Measurements from ENCODE around the gene TMEM87B.

DNA sequence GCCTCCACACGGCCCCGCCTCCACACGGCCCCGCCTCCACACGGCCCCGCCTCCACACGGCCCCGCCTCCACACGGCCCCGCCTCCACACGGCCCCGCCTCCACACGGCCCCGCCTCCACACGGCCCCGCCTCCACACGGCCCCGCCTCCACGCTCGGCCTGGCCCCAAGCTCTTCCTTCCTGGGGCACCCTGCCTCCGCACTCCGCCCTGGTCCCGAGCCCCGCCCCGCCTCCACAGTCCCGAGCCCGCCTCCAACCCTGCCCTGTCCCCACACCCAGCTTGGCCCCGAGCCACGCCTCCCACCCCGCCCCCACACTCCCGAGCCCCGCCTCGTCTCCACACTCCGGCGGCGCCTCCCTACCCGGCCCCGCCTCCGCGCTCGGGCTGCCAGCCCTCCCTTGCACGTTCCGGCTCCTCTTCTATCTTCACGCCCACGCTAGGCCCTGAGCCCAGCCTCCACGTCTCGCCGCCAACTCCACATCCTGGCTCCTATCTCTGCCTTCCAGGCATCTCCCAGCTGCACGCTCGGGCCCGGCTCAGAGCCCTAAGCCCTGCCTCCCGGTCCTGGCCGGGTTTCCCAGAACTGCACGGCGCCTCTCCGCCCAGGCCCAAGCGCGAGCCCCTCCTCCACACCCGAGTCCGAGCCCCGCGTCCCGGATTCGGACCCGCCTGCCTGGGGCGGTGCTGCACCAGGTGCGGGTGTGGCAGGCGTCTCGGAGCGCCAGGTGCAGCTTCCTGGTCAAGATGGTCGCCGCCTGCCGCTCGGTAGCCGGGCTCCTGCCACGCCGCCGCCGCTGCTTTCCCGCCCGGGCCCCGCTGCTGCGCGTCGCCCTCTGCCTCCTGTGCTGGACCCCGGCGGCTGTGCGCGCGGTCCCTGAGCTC lies at the start of gene TMEM87B:
- TF ChIP-seq, protein P1, sequence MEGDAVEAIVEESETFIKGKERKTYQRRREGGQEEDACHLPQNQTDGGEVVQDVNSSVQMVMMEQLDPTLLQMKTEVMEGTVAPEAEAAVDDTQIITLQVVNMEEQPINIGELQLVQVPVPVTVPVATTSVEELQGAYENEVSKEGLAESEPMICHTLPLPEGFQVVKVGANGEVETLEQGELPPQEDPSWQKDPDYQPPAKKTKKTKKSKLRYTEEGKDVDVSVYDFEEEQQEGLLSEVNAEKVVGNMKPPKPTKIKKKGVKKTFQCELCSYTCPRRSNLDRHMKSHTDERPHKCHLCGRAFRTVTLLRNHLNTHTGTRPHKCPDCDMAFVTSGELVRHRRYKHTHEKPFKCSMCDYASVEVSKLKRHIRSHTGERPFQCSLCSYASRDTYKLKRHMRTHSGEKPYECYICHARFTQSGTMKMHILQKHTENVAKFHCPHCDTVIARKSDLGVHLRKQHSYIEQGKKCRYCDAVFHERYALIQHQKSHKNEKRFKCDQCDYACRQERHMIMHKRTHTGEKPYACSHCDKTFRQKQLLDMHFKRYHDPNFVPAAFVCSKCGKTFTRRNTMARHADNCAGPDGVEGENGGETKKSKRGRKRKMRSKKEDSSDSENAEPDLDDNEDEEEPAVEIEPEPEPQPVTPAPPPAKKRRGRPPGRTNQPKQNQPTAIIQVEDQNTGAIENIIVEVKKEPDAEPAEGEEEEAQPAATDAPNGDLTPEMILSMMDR (IDR thresholded peaks at IDR 0.05 in 2 of 3, conservative IDR thresholded peaks at IDR 0.05 in 1 of 3; ENCODE audit: control insufficient read depth in 2 of 3, extremely low read depth in 1 of 3, insufficient read depth in 1 of 3, low read depth in 3 of 3, low read length in 3 of 3): no peak
- TF ChIP-seq, protein P2, sequence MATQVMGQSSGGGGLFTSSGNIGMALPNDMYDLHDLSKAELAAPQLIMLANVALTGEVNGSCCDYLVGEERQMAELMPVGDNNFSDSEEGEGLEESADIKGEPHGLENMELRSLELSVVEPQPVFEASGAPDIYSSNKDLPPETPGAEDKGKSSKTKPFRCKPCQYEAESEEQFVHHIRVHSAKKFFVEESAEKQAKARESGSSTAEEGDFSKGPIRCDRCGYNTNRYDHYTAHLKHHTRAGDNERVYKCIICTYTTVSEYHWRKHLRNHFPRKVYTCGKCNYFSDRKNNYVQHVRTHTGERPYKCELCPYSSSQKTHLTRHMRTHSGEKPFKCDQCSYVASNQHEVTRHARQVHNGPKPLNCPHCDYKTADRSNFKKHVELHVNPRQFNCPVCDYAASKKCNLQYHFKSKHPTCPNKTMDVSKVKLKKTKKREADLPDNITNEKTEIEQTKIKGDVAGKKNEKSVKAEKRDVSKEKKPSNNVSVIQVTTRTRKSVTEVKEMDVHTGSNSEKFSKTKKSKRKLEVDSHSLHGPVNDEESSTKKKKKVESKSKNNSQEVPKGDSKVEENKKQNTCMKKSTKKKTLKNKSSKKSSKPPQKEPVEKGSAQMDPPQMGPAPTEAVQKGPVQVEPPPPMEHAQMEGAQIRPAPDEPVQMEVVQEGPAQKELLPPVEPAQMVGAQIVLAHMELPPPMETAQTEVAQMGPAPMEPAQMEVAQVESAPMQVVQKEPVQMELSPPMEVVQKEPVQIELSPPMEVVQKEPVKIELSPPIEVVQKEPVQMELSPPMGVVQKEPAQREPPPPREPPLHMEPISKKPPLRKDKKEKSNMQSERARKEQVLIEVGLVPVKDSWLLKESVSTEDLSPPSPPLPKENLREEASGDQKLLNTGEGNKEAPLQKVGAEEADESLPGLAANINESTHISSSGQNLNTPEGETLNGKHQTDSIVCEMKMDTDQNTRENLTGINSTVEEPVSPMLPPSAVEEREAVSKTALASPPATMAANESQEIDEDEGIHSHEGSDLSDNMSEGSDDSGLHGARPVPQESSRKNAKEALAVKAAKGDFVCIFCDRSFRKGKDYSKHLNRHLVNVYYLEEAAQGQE (IDR thresholded peaks at IDR 0.05; ENCODE audit: low read depth, low read length): no peak
- peak; percentile 41 for TF ChIP-seq MYC (IDR thresholded peaks at IDR 0.05; ENCODE audit: insufficient read depth, insufficient read length, insufficient replicate concordance, low read length, severe bottlenecking)
- peak; percentile 85 for TF ChIP-seq POLR2AphosphoS5 (IDR thresholded peaks at IDR 0.05; ENCODE audit: low read length)
- peak; percentile 24; the same call in 1 of the 2 replicates for TF ChIP-seq TAF1 (IDR thresholded peaks at IDR 0.05; ENCODE audit: borderline replicate concordance, low read depth, low read length)
- TF ChIP-seq SIN3A (IDR thresholded peaks at IDR 0.05; ENCODE audit: low read depth, low read length): no peak; the same call in 1 of the 2 replicates
- TF ChIP-seq RAD51 (IDR thresholded peaks at IDR 0.05): no peak
- TF ChIP-seq TCF12 (IDR thresholded peaks at IDR 0.05; ENCODE audit: low read depth, low read length): 0 out of 2 replicates have a peak, but pooled peaks have one; percentile 12
- TF ChIP-seq, protein P3, sequence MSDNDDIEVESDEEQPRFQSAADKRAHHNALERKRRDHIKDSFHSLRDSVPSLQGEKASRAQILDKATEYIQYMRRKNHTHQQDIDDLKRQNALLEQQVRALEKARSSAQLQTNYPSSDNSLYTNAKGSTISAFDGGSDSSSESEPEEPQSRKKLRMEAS (IDR thresholded peaks at IDR 0.05; ENCODE audit: low read depth, low read length): no peak
- no peak for TF ChIP-seq POU2F2 (IDR thresholded peaks at IDR 0.05; ENCODE audit: borderline replicate concordance, low read depth, low read length)
